Umbilical cord (tissue), 2 donors: ENCODE data around the gene LRRC8E. TPM values are rescaled to one million over a fixed set of nuclear protein-coding genes. Genes with fewer than 3 reads are reported as not detected.
"Not testable (repeated sequence)": the region's sequence is repeated elsewhere in the genome, so short reads cannot be mapped to it uniquely, and the experiment has no call there.

Source experiments
- DNase-seq: peaks from one replicate; pipeline ENCODE4 v3.0.0-alpha.2; 2015; ENCODE audit warnings: low spot score
- total RNA-seq: library from RNA; depleted of rRNA; stranded (reverse); fragments of >200 nt; gene quantifications from one replicate; pipeline ENCODE4 v1.2.3, GENCODE V29; 2014; ENCODE audit warnings: low replicate concordance; ENCODE audit not compliant: insufficient read depth

Gene LRRC8E
- total RNA-seq, 1 donor from 2014 or later: 0.48 TPM

DNA sequence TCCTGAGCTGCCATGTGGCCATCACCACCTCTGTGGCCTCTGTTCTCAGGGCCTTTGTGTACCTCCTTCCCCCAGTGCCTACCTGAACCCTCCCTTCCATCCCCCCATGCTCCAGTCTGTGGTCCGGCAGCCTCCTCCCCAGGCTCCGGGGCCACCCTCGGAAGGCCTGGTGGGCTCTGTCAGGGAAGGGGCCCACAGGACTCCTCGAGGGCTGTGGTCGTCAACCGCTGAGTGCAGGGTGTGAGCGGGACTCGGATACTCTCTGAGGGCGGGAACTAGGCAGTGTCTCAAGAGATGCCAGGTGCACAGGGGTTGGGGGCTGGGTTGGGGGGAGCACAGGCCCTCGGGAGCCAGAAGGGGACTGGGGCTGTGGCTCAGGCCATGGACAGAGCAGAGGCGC lies 19.2 kb downstream of the LRRC8E start:
- no peak for DNase-seq

DNA sequence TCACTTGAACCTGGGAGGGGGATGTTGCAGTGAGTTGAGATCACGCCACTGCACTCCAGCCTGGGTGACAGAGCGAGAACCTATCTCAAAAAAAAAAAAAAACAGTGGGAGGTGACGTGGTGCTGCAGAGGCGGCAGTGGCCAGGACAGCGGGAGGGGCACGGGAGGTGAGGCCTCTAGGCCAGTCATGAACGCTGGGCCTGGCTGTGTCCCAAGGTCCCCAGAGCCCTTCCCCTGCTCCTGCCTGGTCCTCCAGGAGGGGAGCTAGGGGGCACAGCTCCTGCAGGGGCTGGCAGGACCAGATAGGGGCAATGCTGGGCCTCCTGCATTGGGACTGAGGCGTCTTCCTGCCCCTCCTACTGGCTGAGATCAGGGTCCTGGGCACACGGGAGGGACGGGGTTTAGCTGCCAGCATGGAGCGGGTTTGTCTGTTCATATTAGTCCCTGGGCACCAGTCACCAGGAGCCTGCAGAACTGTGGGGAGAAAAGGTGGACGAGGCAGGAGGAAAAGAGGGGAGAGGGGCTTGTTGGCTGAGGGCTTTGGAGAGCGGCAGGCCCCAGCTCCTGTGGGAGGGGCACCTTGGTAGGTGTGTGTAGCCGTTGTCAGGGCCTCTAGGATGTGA lies 19.9 kb downstream of the LRRC8E start:
- no peak for DNase-seq

- no peak for DNase-seq
Measured at GRCh38 chr19:7908742-7909461, 20.6 kb downstream of the LRRC8E start.

GRCh38 chr19:7909471-7910067 lies 21.3 kb downstream of the LRRC8E start:
- DNase-seq: no peak

- DNase-seq: no peak
Measured at GRCh38 chr19:7910321-7911161, 22.2 kb downstream of the LRRC8E start.

DNA sequence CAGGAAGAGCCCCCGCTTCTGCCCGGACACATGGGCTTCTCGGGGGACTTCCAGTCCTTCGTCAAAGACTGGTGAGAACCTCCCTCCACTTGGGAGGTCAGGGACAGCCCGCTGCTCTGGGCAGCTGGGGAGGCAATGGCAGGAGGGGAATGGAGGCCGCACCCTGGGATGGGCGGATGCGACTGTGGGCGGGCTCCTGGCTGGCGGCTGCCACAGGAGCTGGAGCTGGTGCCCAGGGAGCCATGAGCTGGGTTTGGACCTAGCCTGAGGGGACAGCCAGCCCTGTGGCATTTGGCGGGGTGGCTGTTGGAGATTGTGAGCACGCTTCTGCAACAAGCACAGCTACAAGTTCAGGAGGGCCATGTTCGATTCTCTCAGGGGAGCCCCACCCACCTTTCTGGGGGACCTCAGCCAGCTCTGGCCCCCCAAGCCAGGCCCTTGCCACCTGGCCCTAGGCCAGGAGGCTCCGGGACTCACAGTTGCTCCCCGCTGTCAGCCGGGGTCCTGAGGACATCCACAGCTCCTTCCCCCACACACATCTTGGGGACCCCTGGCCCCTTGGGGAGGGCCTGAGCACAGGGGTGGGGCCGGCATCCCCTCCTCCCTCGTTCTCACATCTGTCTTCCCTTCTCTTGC lies 23.3 kb downstream of the LRRC8E start:
- DNase-seq: no peak

- no peak for DNase-seq
Measured at GRCh38 chr19:7912144-7912696, 23.9 kb downstream of the LRRC8E start.

DNA sequence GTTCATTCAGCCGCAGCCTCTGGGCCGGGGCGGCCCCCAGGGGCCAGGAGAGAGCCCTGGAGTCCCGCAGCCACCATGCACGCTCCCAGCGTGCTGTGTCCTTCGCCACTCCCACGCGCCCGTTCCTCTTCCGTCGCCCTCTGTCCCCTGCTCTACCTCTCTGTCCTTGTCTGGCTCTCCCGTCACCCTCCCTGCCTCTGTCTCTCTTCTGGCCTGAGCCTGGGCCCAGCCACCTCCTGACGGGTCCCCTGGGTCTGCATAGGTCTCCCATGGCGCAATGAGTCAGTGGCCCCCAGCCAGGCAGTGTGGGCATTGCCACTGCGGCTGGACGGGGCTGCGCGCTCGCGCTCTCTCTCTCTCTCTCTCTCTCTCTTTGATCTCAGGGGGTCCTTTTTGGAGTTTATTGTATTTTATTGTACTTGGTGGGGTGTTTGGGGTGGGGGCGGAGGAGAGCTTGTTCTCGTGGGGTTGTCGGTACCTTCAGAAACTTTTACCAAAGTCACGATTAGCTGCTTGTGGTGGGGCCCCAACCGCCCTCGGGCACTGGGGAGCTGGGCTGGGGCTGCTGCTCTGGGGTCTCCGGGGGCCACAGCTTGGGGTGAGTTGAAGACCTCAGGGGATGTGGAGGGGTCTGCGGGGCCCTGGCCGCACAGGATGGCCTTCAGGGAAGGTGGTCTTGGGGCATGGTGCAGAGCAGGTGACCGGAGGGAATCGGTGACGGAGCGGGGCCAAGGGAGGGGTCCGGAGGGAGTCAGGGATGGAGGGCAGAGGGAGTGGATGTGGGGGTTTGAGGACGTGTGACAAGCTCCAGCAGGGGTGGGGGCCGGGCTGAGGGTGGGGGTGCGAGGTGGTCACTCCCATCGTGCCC lies 24.6 kb downstream of the LRRC8E start:
- no peak for DNase-seq

- no peak for DNase-seq
Measured at GRCh38 chr19:7913652-7914051, 25.3 kb downstream of the LRRC8E start.

DNA sequence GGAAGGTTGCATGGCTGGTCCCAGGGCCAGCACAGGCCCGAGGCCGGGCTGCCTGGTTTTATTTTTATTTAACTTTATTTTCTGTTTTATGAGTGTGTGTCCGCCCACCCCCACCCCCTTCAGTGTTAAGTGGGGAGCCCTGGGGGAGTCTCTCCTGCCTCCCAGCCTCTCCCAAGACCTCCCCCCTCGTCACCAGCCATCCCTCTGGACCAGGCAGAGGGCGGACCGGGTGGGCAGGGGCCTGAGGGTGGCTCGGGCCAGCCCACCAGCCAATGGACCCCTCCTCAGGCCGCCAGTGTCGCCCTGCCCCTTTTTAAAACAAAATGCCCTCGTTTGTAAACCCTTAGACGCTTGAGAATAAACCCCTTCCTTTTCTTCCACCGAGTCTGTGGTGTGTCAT lies 25.8 kb downstream of the LRRC8E start:
- DNase-seq: no peak

GRCh38 chr19:7914598-7915045 lies 26.3 kb downstream of the LRRC8E start, which contains the start of gene TGFBR3L:
Gene TGFBR3L (plus strand): TSS chr19:7914830.
- no peak for DNase-seq

- no peak for DNase-seq
Measured at GRCh38 chr19:7915250-7916102, 27.2 kb downstream of the LRRC8E start.

- no peak for DNase-seq
Measured at GRCh38 chr19:7916103-7916954, 28.0 kb downstream of the LRRC8E start.

GRCh38 chr19:7916955-7917266 lies 28.6 kb downstream of the LRRC8E start:
- DNase-seq: no peak

DNA sequence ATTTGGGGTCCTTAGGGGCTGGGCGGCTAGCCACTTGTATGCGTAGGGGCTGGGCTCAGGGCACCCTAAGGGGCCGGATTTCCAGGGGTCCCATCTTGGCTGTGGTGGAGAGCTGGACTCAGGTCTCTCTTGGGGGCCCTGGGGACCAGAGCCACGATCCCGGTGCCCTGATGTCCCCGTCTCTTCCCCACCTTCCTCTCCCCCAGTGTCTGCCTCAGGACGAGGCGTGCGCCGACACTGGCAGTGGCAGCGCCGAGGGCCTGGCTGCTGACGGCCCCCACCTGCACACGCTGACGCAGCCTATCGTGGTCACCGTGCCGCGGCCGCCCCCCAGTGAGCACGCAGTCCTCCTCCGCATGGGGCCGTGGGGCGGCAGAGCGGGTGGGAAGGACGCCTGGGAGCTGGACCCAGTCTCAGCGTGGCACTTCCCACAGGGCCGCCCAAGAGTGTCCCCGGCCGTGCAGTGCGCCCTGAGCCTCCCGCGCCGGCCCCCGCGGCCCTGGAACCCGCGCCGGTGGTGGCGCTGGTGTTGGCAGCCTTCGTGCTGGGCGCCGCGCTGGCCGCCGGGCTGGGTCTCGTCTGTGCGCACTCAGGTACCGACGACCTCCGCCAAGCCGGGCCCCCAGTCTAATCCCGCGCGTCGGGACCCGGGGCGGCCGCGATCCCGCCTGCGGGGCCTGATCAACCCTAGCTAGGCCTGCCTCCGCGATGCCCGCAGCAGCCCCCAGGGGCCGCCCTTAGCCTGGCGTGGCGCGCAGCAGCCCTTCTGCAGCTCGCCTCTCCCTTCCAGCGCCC lies 29.2 kb downstream of the LRRC8E start:
- DNase-seq: no peak

DNA sequence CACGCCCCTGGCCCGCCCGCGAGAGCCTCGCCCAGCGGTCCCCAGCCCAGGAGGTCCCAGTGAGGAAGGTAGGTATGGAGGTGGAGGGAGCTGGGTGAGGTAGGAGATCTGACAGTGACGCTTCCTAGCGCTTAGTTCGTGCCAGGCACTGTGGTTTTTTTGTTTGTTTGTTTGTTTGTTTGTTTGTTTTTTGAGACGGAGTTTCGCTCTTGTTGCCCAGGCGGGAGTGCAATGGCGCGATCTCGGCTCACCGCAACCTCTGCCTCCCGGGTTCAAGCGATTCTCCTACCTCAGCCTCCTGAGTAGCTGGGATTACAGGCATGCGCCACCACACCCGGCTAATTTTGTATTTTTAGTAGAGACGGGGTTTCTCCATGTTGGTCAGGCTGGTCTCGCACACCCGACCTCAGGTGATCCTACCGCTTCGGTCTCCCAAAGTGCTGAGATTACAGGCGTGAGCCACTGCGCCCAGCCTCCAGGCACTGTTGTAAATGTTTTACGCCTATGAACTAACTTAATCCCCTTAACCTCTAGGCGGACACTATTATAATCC lies 29.8 kb downstream of the LRRC8E start:
- not testable (repeated sequence) for DNase-seq
